ENCODE measurements around the gene ATP1B3. TPM values are rescaled to one million over a fixed set of nuclear protein-coding genes. Genes with fewer than 3 reads are reported as not detected.
"Not testable (repeated sequence)": the region's sequence is repeated elsewhere in the genome, so short reads cannot be mapped to it uniquely, and the experiment has no call there.

Gene ATP1B3
- total RNA-seq, 1 experiment from 2014 or later, result 25.9 TPM

GRCh38 chr3:141894524-141895176 is 18.2 kb downstream of the ATP1B3 start:
- no peak for DNase-seq (ENCODE audit: low read depth)
- in situ Hi-C loops (cut with HindIII; ENCODE audit: low pct_unique_long_range_greater_than_20kb, low sequenced_read_pairs), result no loop called here

- in situ Hi-C loops (cut with HindIII; ENCODE audit: low pct_unique_long_range_greater_than_20kb, low sequenced_read_pairs), result no loop called here
- DNase-seq (ENCODE audit: low read depth), result no peak
Observed at GRCh38 chr3:141895731-141896130, 19.3 kb downstream of the ATP1B3 start.

GRCh38 chr3:141898908-141899307 is 22.5 kb downstream of the ATP1B3 start:
- no peak for DNase-seq (ENCODE audit: low read depth)
- in situ Hi-C loops (cut with HindIII; ENCODE audit: low pct_unique_long_range_greater_than_20kb, low sequenced_read_pairs), result no loop called here

- no peak for DNase-seq (ENCODE audit: low read depth)
- in situ Hi-C loops (cut with HindIII; ENCODE audit: low pct_unique_long_range_greater_than_20kb, low sequenced_read_pairs), result no loop called here
Observed at GRCh38 chr3:141900343-141900742, 23.9 kb downstream of the ATP1B3 start.

- in situ Hi-C loops (cut with HindIII; ENCODE audit: low pct_unique_long_range_greater_than_20kb, low sequenced_read_pairs), result no loop called here
Observed at GRCh38 chr3:141901914-141902313, 25.5 kb downstream of the ATP1B3 start.

GRCh38 chr3:141904203-141904602 is 27.8 kb downstream of the ATP1B3 start:
- in situ Hi-C loops (cut with HindIII; ENCODE audit: low pct_unique_long_range_greater_than_20kb, low sequenced_read_pairs), result no loop called here

More at GRCh38 chr3:141901914-141902313, 25.5 kb downstream of the ATP1B3 start:
- DNase-seq (ENCODE audit: low read depth), result no peak

GRCh38 chr3:141905129-141905528 is 28.7 kb downstream of the ATP1B3 start:
- in situ Hi-C loops (cut with HindIII; ENCODE audit: low pct_unique_long_range_greater_than_20kb, low sequenced_read_pairs), result no loop called here
- DNase-seq (ENCODE audit: low read depth), result no peak

More at GRCh38 chr3:141904203-141904602, 27.8 kb downstream of the ATP1B3 start:
- no peak for DNase-seq (ENCODE audit: low read depth)

- no peak for DNase-seq (ENCODE audit: low read depth)
- in situ Hi-C loops (cut with HindIII; ENCODE audit: low pct_unique_long_range_greater_than_20kb, low sequenced_read_pairs), result no loop called here
Observed at GRCh38 chr3:141909408-141909807, 33.0 kb downstream of the ATP1B3 start.

GRCh38 chr3:141909986-141910385 is 33.5 kb downstream of the ATP1B3 start:
- in situ Hi-C loops (cut with HindIII; ENCODE audit: low pct_unique_long_range_greater_than_20kb, low sequenced_read_pairs); DNase-seq (ENCODE audit: low read depth): not testable (repeated sequence)

GRCh38 chr3:141913150-141913811 is 36.8 kb downstream of the ATP1B3 start:
- peak; percentile 20 for DNase-seq (ENCODE audit: low read depth)
- in situ Hi-C loops (cut with HindIII; ENCODE audit: low pct_unique_long_range_greater_than_20kb, low sequenced_read_pairs), result no loop called here

- DNase-seq (ENCODE audit: low read depth), result no peak
- in situ Hi-C loops (cut with HindIII; ENCODE audit: low pct_unique_long_range_greater_than_20kb, low sequenced_read_pairs), result no loop called here
Observed at GRCh38 chr3:141914311-141914710, 37.9 kb downstream of the ATP1B3 start.

GRCh38 chr3:141915016-141915415 is 38.6 kb downstream of the ATP1B3 start:
- in situ Hi-C loops (cut with HindIII; ENCODE audit: low pct_unique_long_range_greater_than_20kb, low sequenced_read_pairs), result no loop called here
- DNase-seq (ENCODE audit: low read depth), result no peak

- in situ Hi-C loops (cut with HindIII; ENCODE audit: low pct_unique_long_range_greater_than_20kb, low sequenced_read_pairs), result no loop called here
Observed at GRCh38 chr3:141915766-141916165, 39.3 kb downstream of the ATP1B3 start.

GRCh38 chr3:141920701-141921100 is 44.3 kb downstream of the ATP1B3 start:
- in situ Hi-C loops (cut with HindIII; ENCODE audit: low pct_unique_long_range_greater_than_20kb, low sequenced_read_pairs), result no loop called here

More at GRCh38 chr3:141915766-141916165, 39.3 kb downstream of the ATP1B3 start:
- DNase-seq (ENCODE audit: low read depth), result no peak

GRCh38 chr3:141921316-141921715 is 44.9 kb downstream of the ATP1B3 start:
- in situ Hi-C loops (cut with HindIII; ENCODE audit: low pct_unique_long_range_greater_than_20kb, low sequenced_read_pairs), result no loop called here
- no peak for DNase-seq (ENCODE audit: low read depth)

More at GRCh38 chr3:141920701-141921100, 44.3 kb downstream of the ATP1B3 start:
- no peak for DNase-seq (ENCODE audit: low read depth)

- in situ Hi-C loops (cut with HindIII; ENCODE audit: low pct_unique_long_range_greater_than_20kb, low sequenced_read_pairs); DNase-seq (ENCODE audit: low read depth): not testable (repeated sequence)
Observed at GRCh38 chr3:141925677-141926076, 49.2 kb downstream of the ATP1B3 start.

GRCh38 chr3:141926929-141927328 is 50.5 kb downstream of the ATP1B3 start:
- in situ Hi-C loops (cut with HindIII; ENCODE audit: low pct_unique_long_range_greater_than_20kb, low sequenced_read_pairs), result no loop called here
- DNase-seq (ENCODE audit: low read depth), result no peak

GRCh38 chr3:141928631-141929270 is 52.3 kb downstream of the ATP1B3 start:
- DNase-seq (ENCODE audit: low read depth), result no peak
- in situ Hi-C loops (cut with HindIII; ENCODE audit: low pct_unique_long_range_greater_than_20kb, low sequenced_read_pairs), result no loop called here

- in situ Hi-C loops (cut with HindIII; ENCODE audit: low pct_unique_long_range_greater_than_20kb, low sequenced_read_pairs), result no loop called here
- no peak for DNase-seq (ENCODE audit: low read depth)
Observed at GRCh38 chr3:141929341-141929995, 53.0 kb downstream of the ATP1B3 start.
